ENCODE measurements around the gene FRG2C. TPM values are rescaled to one million over a fixed set of nuclear protein-coding genes. Genes with fewer than 3 reads are reported as not detected.

FRG2C gene
- total RNA-seq, result not detected in 2 replicates

DNA sequence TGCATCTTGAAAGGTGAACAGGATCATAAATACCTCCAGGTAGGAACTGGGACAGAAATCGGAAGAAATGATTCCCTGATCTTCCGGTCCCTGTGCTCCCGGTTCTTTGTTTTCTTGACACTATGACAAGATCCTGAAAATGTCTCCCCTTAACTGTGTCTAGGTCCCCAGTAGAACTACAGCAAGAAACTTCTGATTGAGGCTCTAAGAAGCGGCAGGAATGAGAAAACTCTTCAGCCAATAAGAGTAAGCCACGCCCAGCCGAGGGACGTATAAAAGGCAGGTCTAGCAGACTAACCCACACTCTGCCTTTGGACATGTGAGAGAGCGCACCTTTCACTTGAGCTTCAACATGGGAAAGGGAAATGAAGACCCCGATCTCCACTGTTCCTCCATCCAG is at the start of gene FRG2C:
FRG2C (plus strand) TSS at position 301 of the 400 bp plus-strand sequence; CDS start at position 353, 52 bp downstream.

Other genes starting within 250 kb of the FRG2C start
- 11.3 and 12.8 TPM in 2 replicates for gene ZNF717, start 121.2 kb downstream of the FRG2C start, total RNA-seq